GM19395 (cell line): ENCODE results near the gene OR2V2.
"Not testable (repeated sequence)": the region's sequence is repeated elsewhere in the genome, so short reads cannot be mapped to it uniquely, and the experiment has no call there.

ENCODE experiments used
- ATAC-seq: cut with Tn5 transposase; IDR thresholded peaks from one replicate; pipeline ENCODE4 v1.9.1; 2021; ENCODE audit warnings: mild to moderate bottlenecking, moderate library complexity; ENCODE audit not compliant: unreplicated experiment

OR2V2 gene

GRCh38 chr5:181114844-181115778 is 32.3 kb upstream of the OR2V2 start:
- no peak for ATAC-seq

DNA sequence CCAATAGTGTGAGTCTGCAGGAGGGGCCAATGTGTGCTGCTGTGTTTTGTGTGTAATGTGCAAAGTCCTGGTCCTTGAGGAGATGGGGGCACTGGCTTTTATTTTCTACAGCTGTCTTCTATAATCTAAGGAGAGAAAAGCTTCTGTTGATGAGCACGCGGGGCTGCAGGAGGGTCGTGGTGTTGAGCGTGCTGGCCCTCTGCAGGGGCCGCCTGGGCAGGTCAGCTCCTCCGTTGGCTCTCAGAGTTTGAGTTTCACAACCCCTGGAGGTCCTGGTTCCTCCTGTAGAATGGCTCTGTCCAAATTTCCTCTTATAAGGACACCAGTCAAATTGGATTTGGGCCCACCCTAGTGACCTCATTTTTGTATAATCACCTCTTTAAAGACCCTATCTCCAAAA is 29.0 kb upstream of the OR2V2 start:
- no peak for ATAC-seq

DNA sequence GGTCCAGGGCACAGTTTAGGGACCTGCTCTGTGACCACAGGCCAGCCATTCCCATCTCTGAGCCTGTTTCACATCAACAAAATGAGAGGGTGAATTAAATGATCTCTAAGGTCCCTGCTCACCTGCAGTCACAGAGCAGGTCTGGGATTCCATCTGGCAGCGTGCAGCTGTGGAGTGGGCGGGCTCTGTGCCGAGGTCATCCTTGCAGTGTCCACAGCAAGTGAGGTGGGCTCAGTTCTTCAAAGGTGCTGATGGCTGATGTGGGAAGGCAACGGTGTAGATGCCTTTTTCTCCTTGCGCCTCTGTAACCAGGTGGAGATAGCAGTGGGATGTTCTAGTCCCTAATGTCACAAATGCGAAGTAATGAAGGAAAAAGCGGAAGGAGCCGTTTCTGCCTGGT is 28.3 kb upstream of the OR2V2 start:
- ATAC-seq: no peak

GRCh38 chr5:181120306-181120705 is 27.1 kb upstream of the OR2V2 start:
- no peak for ATAC-seq

GRCh38 chr5:181120761-181121160 is 26.6 kb upstream of the OR2V2 start:
- no peak for ATAC-seq

GRCh38 chr5:181121675-181122561 is 25.5 kb upstream of the OR2V2 start:
- no peak for ATAC-seq

GRCh38 chr5:181124526-181124925 is 22.9 kb upstream of the OR2V2 start:
- ATAC-seq: no peak

- no peak for ATAC-seq
Observed at GRCh38 chr5:181126841-181127240, 20.5 kb upstream of the OR2V2 start.

DNA sequence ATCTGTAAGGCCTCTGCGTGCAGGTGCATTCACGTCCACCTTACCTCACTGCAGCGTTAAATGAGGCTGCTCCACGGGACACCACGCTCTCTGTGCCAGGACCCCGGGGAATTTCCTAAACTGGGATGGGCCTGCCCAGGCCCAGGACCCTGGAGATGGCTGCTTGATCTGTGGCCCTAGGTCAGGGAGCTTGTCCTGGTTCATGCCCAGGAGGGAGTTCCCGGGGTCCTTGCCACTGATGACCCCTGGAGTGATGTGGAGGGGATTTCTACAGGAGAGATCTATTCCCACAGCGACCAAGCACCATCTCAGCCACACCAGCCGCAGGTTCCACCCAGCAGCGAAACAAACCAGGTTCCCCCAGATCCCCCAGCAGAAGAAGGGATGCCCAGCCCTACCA is 19.9 kb upstream of the OR2V2 start:
- ATAC-seq: no peak

- no peak for ATAC-seq
Observed at GRCh38 chr5:181127907-181128626, 19.3 kb upstream of the OR2V2 start.

DNA sequence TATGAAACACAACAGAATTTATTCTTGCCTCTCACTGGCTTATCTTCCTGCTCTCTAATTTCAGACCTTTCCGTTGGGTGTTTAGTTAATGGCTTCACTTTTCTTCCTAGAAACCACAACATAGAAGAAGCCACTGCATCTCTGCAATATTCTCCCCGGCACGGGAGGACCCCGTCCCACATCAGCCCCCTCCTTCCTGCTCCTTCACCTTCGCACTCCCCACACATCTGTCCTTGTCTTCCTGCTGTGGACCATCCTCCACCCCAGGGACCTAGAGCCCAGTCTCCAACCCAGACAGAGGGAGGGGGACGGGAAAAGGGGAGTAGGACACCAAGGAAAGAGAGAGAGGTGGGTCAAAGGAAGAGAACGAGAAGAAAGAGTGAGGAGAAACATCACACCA is 17.8 kb upstream of the OR2V2 start:
- ATAC-seq: no peak

DNA sequence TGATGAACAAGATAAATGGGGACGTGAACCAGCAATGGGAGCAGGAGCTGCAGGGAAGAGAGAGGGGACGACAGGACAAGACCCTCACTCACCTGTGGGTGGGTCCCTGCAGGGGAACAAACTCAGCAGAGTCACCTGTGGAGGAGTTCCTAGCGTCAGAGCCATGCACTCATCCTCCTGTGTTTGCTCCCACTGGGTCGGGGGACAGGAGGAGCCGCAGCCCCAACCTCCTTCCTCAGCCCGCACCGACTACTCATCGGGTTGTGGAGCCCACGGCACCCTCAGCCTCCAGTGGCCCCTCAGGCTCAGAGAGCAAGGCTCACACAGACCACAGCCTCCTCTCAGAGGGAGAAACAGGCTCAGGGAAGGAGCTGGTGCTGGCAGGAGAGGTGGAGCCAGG is 17.3 kb upstream of the OR2V2 start:
- ATAC-seq: not testable (repeated sequence)

DNA sequence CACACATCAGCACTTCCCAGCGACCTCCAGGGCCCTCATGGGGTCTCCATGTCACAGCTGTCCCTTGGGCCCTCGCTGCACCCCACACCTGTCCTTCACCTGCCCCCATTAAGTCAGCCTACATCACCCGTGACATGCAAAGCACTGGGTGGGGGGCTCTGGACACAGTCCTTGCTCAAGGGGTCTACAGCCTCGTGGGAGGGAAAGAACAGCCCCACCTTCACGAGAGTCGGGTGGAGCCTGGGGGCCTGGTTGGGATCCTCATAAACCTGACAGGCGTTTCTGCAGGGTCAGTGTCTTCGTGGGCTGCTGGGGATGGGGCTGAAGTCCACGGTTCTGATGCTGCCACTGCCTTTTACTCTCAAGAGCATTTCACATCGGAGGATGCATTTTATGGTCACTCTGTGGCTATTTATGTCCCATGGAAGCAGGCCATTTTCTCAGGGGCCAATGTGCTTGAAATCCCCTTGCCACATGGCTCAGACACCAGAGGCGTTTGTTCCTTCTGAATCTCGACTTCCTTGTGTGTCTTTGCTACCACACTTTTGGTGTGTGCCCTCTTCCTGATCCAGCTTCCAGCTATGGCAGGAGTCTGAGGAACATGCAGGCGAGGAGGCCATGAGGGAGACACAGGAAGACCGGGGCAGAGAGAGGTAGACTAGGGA is 16.4 kb upstream of the OR2V2 start, which contains the start of gene OR2V1:
Gene OR2V1 (minus strand): TSS at position 338 of the 665 bp plus-strand sequence. CDS start 5,865 bp downstream, outside the sequence.
- no peak for ATAC-seq

GRCh38 chr5:181131514-181131913 is 15.9 kb upstream of the OR2V2 start:
- ATAC-seq: no peak

DNA sequence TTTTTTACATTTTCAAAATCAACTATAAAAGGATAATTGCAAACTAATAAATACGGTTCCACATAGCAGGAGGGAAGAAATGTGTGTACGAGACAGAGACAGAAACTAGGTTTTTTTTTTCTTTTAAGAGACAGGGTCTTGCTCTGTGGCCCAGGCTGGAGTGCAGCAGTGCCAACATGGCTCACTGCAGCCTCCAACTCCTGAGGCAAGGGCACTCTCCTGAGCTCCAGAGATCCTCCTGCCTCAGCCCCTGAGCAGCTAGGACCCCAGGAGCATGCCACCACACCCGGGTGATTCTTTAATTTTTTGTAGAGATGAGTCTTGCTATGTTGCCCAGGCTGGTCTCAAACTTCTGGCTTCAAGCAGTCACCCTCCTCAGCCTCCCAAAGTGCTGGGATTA is 14.3 kb upstream of the OR2V2 start:
- no peak for ATAC-seq

- no peak for ATAC-seq
Observed at GRCh38 chr5:181133610-181134231, 13.7 kb upstream of the OR2V2 start.

DNA sequence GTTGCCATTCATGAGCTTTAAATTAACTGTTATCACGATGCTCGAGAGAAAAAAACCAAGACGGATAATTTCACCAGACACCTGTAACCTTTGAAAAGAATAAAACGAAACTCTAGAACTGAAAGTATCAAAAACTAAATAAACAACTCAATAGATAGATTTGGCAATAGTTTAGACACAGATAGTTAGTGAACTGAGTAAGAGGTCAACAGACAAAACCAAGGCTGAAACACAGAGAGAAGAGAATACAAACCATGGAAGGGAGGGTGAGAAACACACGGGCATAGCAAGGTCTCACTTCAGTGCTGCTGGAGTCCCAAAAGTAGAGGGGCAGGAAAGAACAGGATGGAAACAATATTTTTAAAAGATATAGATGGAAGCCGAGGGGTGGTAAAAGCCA is 13.1 kb upstream of the OR2V2 start:
- no peak for ATAC-seq

GRCh38 chr5:181136361-181136955 is 10.9 kb upstream of the OR2V2 start:
- ATAC-seq: no peak

DNA sequence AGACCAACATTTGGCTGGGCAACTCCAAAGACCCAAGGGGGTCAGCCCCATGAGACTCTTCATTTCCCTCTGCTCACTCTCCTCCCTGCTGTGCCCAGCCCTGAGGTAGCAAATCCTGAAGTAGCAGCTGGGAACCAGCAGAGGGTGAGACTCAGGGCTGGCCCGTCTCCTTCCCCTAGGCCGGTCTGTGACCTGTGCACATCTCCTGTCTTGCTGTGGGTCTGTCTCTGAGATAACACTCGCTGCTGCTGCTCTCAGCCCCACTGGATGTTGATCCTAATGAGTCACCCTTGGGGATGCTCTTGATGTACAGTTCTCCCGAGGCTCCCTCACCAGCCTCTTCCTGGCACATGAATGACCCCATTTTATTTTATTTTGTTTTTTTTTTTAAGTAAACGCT is 9.1 kb upstream of the OR2V2 start:
- ATAC-seq: no peak

GRCh38 chr5:181140766-181141165 is 6.6 kb upstream of the OR2V2 start:
- ATAC-seq: no peak
